CD4-positive, alpha-beta T cell (primary cell): ENCODE results near the gene WWOX. TPM values are rescaled to one million over a fixed set of nuclear protein-coding genes. Genes with fewer than 3 reads are reported as not detected.

ENCODE experiments used
- ATAC-seq: fragments of 200-7000 bp; cut with Tn5 transposase; one replicate; pipeline ENCODE4 v1.10.0; 2022; ENCODE audit warnings: mild to moderate bottlenecking; ENCODE audit not compliant: poor library complexity
- CTCF ChIA-PET: fragments of 350-600 bp; sonication (Branson Sonifier 250); formaldehyde crosslinking; loops from one replicate; lab custom pipeline; 2021; ENCODE audit warnings: antibody characterized with exemption, inconsistent platforms; lab: Charles Lee
- POLR2A ChIA-PET: fragments of 350-600 bp; sonication (Branson Sonifier 250); formaldehyde crosslinking; loops from one replicate; lab custom pipeline; 2021; ENCODE audit warnings: antibody characterized with exemption, inconsistent platforms; lab: Charles Lee
- DNase-seq, 14 experiments: peaks; one replicate each; pipeline ENCODE4 v3.0.0-alpha.2; 2013 to 2020; ENCODE audit warnings: mixed read lengths in 2 of 14
- H3K27ac ChIP-seq, 2 donors: one replicate each; pipeline versions ENCODE4 v1.5.1 to v1.7.0; 2013; ENCODE audit warnings: low read length in 2 of 2, low read depth in 1 of 2, mild to moderate bottlenecking in 1 of 2
- H3K27me3 ChIP-seq, 2 experiments: 1 replicate in 1 of 2; 2 replicates in 1 of 2; pipeline versions ENCODE4 v1.6.1 to v1.7.0; 2013; ENCODE audit warnings: low read length in 2 of 2, control low read depth in 1 of 2, mild to moderate bottlenecking in 1 of 2, moderate library complexity in 1 of 2; ENCODE audit not compliant: insufficient read depth in 2 of 2, control insufficient read depth in 1 of 2
- H3K36me3 ChIP-seq: one replicate; pipeline ENCODE4 v1.6.1; 2013; ENCODE audit warnings: low read length, control low read depth; ENCODE audit not compliant: insufficient read depth
- H3K4me1 ChIP-seq: one replicate; pipeline ENCODE4 v1.6.1; 2013; ENCODE audit warnings: low read length, control low read depth; ENCODE audit not compliant: insufficient read depth
- H3K4me3 ChIP-seq: one replicate; pipeline ENCODE4 v1.5.1; 2013; ENCODE audit warnings: mild to moderate bottlenecking, low read length, moderate library complexity
- H3K9me3 ChIP-seq, 2 experiments: 1 replicate in 1 of 2; 2 replicates in 1 of 2; pipeline versions ENCODE4 v1.6.1 to v1.7.0; 2013; ENCODE audit warnings: low read length in 2 of 2, mild to moderate bottlenecking in 2 of 2, control low read depth in 1 of 2, moderate library complexity in 1 of 2; ENCODE audit not compliant: control insufficient read depth in 1 of 2, insufficient read depth in 1 of 2
- H3K27ac Mint-ChIP-seq: one replicate; pipeline ENCODE4 v1.8.0; 2020; ENCODE audit warnings: mixed read lengths
- H3K27me3 Mint-ChIP-seq: one replicate; pipeline ENCODE4 v1.8.0; 2021; ENCODE audit warnings: mixed read lengths
- H3K36me3 Mint-ChIP-seq: one replicate; pipeline ENCODE4 v1.8.0; 2021; ENCODE audit warnings: low read depth, mixed read lengths
- H3K4me1 Mint-ChIP-seq: one replicate; pipeline ENCODE4 v1.8.0; 2021; ENCODE audit warnings: low read depth, mixed read lengths
- H3K4me3 Mint-ChIP-seq: one replicate; pipeline ENCODE4 v1.8.0; 2020; ENCODE audit warnings: mild to moderate bottlenecking, mixed read lengths
- H3K9me3 Mint-ChIP-seq: one replicate; pipeline ENCODE4 v1.8.0; 2020; ENCODE audit warnings: mixed read lengths
- CTCF ChIP-seq: fragments of 200-600 bp; IDR thresholded peaks from one replicate; pipeline ENCODE4 v1.8.0; 2022; ENCODE audit warnings: antibody characterized with exemption, mild to moderate bottlenecking
- intact Hi-C, 2 experiments: fragments of 100-400 bp; cut with DNase I in 1 of 2; cut with micrococcal nuclease in 1 of 2; formaldehyde crosslinking; loops; one replicate each; pipeline versions ENCODE4 v1.15.1 to v1.9.0; 2023 to 2025; cut with DNase I, micrococcal nuclease
- total RNA-seq, 174 experiments: library from RNA in 2 of 174; stranded (reverse) in 2 of 174; gene quantifications; one replicate each; pipeline ENCODE4 v1.2.3 and lab custom pipeline; 2021 to 2026

WWOX gene
- total RNA-seq, 2 experiments from 2014 or later, result 19.3 to 21.7 TPM

- Histone ChIP-seq H3K4me1 (no peaks in the 10 kb centered on the region), H3K4me3 (no peak overlapping the region), H3K27me3 (no peaks in the 10 kb centered on the region), H3K27ac (no peak overlapping the region), H3K9me3 (no peaks in the 10 kb centered on the region), H3K36me3 (no peaks in the 10 kb centered on the region)
- Mint-ChIP-seq H3K4me3 (no peak overlapping the region), H3K4me1 (no peaks in the 10 kb centered on the region), H3K27me3 (no peaks in the 10 kb centered on the region), H3K9me3 (no peaks in the 10 kb centered on the region), H3K36me3 (no peaks in the 10 kb centered on the region), H3K27ac (no peak overlapping the region)
- DNase-seq (no peak), ATAC-seq (no peak)
- POLR2A ChIA-PET, result no interaction called here
- CTCF ChIA-PET, result no interaction called here
- TF ChIP-seq CTCF, result no peak
- intact Hi-C loops, result no loop called here
These were observed 913.4 kb downstream of the WWOX start for GRCh38 chr16:79012671-79013434.

- no peak overlapping the region for H3K27ac ChIP-seq
- H3K36me3 Mint-ChIP-seq, result no peaks in the 10 kb centered on the region
- POLR2A ChIA-PET, result no interaction called here
- H3K9me3 Mint-ChIP-seq, result no peaks in the 10 kb centered on the region
- no peak for ATAC-seq
- no peak overlapping the region for H3K27ac Mint-ChIP-seq
- no peaks in the 10 kb centered on the region for H3K27me3 Mint-ChIP-seq
- CTCF ChIA-PET, result no interaction called here
- H3K27me3 ChIP-seq, result no peaks in the 10 kb centered on the region
- H3K4me1 Mint-ChIP-seq, result no peaks in the 10 kb centered on the region
- no peak overlapping the region for H3K4me3 Mint-ChIP-seq
- H3K36me3 ChIP-seq, result no peaks in the 10 kb centered on the region
- no peaks in the 10 kb centered on the region for H3K4me1 ChIP-seq
- H3K4me3 ChIP-seq, result no peak overlapping the region
- no peaks in the 10 kb centered on the region for H3K9me3 ChIP-seq
- no peak for DNase-seq
- no peak for TF ChIP-seq CTCF
- intact Hi-C loops, result no loop called here
These were observed 914.6 kb downstream of the WWOX start for GRCh38 chr16:79013930-79014660.

- H3K4me3 ChIP-seq, result no peak overlapping the region
- H3K27me3 ChIP-seq, result no peaks in the 10 kb centered on the region
- H3K27ac ChIP-seq, result no peak overlapping the region
- ChIA-PET POLR2A (no interaction called here), CTCF (no interaction called here)
- H3K4me3 Mint-ChIP-seq, result no peak overlapping the region
- no peaks in the 10 kb centered on the region for H3K9me3 Mint-ChIP-seq
- no peak overlapping the region for H3K27ac Mint-ChIP-seq
- H3K9me3 ChIP-seq, result no peaks in the 10 kb centered on the region
- TF ChIP-seq CTCF, result no peak
- intact Hi-C loops, result no loop called here
- H3K36me3 ChIP-seq, result no peaks in the 10 kb centered on the region
- DNase-seq (no peak), ATAC-seq (no peak)
- no peaks in the 10 kb centered on the region for H3K27me3 Mint-ChIP-seq
- no peaks in the 10 kb centered on the region for H3K36me3 Mint-ChIP-seq
- H3K4me1 Mint-ChIP-seq, result no peaks in the 10 kb centered on the region
- H3K4me1 ChIP-seq, result no peaks in the 10 kb centered on the region
These were observed 919.4 kb downstream of the WWOX start for GRCh38 chr16:79018650-79019429.
